ENCODE results near the gene RPL3.

RPL3 gene

DNA sequence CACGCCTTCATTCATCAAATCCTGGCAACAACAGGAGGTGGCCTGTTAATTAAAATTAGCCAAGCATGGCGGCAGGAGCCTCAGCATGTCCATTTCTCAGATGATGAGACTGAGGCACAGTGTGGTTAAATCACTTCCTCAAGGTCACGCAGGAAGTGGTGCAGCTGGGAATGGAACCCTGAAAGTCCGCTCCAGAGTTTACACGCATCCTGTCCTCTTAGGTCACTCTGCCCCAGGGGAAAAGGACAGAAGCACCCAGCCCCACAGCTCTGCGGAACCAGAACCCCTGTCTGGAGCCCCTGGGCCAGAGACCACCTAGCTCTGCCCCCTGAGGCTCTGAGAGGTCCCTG lies 19.6 kb downstream of the RPL3 start:
- DNase-seq (ENCODE audit: low read depth) = no peak

DNA sequence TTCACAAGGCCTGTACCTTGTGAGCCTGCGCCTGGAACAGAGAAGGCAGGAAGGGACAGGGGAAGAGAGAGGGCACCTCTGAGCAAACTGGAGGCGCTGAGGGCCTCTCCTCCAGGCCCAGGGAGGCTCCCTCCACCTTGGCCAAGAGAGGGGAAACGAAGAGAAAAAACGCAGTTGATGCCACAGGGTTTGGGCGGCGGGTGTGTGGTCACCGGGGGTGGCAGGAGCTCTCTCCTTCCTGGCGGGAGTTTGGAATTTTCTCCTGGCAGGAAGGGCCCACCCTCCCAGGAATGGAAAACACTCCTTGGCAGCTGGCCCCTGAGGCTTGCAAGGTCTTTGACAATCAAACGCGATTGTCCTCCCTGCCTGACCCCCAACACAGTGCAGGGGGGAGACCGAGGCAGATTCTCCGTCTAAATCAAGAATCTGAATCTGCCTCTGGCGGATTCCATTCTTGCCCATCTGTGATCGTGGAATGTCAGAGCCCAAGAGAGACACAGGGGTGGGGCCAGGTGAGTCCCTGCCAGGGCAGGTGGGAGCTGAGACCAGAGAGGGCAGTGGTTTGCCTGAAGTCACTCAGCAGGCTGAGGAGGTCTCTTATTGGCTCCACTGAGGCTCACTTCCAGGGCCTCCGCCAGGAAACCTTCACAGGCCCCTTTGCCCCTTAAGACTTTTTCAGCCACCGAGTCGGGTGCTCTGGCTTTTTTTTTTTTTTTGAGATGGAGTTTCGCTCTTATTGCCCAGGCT lies 21.0 kb downstream of the RPL3 start:
- DNase-seq (ENCODE audit: low read depth) = no peak

DNA sequence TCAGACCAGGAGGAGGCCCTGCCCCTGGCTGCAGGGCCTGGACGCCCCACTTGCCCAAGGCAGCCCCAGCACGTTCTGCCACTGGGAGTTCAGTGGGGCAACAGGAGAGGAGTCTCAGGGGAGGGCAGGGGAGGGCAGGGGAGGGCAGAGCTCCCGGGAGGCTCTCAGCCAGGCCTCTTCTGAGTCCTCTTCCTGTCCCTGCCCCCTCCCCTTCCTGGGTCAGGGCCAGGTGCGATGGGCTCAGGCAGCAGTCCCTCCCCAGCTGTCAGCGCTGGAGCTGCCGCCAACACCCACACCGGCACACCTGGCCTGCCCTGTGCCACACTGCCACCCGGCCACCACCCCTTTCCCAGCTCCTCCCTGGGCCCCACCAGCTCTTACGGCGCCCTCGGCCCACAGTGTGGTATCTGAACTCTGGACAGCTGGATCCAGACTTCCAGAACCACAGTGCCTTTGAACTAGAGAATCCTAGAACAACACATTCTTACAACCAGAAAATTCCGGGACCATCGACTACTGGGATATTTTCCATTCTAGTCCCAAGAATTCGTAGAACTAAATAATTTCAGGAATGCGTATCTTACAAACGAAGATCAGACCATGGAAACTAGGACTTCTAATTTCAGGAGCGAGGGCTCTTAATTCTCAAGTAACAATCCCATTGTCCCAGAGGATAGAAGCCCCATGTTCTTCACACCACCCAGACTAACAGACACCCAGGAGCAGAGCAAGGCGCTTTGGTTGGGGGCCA lies 21.8 kb downstream of the RPL3 start:
- no peak for DNase-seq (ENCODE audit: low read depth)

DNA sequence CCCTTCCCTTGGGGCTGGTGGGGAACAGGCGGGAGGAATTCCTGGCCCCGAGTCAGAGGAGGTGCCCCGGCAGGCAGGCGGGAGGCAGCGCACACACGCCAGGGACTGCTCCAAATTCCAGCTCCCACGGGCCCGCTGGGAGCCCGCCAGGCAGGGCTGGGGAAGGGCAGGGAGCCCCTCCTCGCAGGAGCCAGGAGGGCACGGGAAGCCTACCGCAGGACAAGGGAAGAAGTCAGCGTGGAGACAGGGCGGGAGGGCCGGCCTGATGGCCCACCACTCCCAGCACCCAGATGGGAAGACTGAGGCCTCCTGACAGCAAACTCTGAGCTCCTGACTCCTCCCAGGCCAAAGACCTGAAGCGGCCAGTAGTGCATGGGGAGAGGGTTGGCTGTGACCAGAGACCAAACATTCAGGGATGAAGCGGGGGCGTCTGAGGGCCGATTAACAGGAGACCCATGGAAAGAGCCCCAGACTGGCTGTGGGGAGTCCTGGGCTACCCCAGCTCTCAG lies 22.4 kb downstream of the RPL3 start:
- DNase-seq (ENCODE audit: low read depth) = no peak

DNA sequence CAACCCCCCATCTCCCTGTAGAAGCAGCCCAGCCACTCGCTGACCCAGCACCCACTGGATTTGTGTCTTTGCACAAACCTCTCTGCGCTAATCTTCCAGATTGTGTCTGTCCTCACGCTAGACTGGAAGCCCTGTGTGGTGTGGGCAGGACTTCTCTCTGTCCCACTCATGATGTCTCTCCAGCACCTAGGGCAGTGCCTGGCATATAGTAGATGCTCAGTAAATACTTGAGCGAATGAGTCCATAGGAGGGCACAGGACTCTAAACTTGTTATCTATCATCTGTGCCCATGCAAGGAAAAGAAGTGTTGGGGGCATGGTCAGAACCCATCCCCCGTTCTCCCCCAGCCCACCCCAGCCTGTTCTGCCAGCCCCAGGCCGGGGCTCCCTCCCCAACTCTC lies 22.9 kb downstream of the RPL3 start:
- no peak for DNase-seq (ENCODE audit: low read depth)

DNA sequence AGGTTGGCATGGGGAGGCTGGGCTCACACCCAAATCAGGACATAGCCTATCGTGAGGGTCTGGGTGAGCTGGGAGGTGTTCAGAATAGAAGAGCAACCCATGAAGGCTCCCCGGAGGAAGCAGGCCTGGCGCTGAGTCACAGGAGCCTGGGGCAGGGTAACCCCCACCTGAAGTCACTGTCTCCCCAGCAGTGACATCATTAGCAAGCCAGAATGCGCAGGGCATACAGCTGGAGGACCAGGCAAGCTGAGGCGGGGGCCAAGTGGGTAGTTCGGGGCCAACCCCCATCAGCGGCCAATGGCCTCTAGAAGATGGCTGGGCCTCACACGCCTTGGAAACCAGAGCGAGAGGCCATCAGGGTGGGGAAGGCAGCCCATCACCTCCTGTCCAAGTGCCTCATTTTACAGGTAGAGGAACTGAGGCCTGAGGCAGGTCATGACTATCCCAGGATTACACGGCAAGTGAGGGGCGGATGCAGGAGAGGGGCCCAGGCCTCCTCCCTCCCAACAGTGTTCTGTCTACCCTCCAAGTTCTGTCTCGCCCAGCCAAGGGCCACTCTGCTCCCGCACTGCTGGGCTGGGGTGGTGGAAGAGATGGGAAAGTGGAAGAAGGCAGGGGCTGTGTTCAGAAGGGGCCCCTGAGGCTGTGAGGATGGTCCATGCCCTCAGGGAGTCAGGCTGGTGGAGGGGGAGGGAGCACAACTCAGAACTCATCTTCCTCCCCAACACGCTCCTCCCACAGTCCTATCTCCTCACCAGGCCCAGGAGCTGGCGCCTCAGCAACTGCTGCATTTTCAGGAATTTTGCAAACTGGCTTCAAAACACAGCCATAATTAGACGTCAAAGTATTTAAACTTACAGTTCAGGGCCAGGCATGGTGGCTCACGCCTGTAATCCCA lies 24.6 kb downstream of the RPL3 start:
- DNase-seq (ENCODE audit: low read depth) = no peak

DNA sequence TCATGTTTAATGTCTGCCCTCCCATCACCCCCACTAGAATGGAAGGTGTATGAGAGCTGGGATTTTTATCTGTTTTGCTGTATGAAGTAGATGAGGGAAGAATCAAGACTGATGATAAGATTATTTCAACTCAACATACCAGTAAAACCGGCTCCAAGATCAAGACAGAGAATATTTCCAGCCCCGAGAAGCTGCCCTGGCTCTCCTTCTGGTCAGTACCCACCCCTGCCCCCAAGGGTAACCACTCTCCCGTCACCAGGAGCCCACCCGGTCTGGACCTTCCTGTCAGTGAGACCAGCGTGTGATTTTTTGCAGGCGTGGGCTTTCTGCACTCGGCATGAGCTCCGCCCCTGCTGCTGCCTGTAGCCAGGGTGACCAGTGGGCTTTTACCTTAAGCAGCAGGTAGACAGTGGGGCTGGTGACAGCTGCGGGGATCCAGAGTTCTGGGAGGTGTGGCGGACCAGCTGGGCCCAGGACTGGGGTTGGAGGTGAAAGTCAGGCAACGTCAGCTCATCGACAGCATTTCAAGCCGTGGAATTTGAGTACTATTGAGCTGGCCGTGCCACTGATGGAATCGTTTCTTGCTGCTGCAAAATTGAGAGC lies 25.6 kb downstream of the RPL3 start:
- no peak for DNase-seq (ENCODE audit: low read depth)

DNA sequence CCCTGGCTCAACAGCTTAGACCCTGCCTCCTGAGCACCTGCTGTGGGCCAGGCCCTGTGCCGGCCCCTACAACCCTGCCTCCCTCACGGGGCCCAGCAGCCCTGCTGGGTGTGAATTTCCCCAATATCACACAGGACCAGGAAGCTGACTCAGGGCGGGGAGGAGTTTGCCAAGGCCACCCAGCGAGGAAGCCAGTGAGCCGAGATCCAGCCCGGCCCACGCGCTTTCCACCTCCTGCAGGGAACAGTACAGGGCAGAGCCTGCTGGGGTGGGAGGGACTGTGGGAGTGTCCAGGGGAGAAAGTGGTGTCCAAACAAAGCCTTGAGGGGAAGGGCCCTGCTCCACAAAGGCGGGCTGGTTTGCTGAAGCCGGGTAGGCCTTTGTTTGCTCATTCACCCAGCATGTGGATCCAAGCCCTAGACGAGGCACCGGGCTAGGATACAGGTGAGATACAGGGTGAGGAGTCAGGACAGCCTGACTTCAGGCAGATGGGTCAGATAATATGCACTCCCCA lies 26.8 kb downstream of the RPL3 start:
- peak; percentile 86 for DNase-seq (ENCODE audit: low read depth)

DNA sequence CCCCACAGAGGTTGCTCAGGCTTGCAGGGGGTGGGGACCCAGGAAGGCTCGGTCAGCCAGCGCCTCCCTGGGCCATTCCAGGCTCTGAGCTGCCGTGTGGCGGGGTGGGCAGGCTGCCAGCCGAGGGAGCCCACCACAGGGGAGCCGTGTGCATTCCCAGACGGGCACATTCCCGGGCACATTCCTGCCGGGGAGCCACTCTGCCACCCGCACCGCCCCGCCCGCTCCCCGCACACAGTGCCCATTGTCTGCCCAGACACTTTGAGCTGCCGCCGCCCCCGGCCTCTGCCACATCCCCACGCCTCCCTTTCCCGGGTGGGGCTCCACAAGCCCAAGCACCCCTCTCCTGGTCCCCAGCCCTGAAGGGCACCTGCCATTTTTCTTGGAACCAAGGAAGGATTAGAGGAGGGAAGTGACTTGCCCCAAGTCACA lies 27.4 kb downstream of the RPL3 start:
- DNase-seq (ENCODE audit: low read depth) = no peak

DNA sequence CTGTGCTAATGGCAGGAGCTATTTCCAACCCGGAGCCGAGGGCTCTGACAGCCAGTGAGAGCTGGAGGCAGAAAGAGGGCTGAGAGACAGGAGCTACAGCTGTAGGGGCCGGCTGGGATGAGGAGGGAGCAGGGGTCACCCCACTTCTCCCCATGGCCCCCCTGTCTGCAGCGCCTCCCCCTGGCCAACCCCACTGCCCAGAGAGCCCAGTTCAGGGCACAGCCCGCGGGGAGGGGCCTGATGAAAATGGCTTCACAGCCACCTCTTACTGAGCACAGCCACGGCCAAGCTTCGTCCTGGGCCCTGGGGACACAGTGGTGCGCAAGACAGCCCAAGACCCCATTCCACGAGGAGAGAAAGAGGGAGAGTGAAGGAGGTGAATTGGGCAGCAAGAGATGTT lies 27.9 kb downstream of the RPL3 start:
- no peak for DNase-seq (ENCODE audit: low read depth)

DNA sequence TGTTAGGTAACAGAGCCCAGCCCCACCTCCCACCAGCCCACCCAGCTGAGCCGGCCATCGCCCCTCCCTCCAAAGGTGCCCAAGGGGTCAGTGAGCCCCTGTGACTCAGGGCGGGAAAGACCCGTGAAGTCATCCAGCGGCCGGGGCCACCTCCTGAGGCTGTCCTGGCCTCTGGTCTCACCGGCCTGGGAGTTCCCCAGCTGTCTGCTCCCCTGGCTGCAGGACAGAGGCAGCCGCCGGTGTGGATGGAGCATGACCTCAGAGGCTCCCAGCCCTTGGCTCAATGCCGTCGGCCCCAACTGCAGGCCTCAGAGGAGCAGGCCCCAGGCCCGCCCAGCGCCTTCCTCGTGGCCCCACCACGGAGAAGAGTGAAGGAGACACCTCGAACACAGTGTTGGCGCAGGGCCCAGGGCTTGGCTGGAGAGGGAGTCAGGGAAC lies 28.7 kb downstream of the RPL3 start:
- no peak for DNase-seq (ENCODE audit: low read depth)

DNA sequence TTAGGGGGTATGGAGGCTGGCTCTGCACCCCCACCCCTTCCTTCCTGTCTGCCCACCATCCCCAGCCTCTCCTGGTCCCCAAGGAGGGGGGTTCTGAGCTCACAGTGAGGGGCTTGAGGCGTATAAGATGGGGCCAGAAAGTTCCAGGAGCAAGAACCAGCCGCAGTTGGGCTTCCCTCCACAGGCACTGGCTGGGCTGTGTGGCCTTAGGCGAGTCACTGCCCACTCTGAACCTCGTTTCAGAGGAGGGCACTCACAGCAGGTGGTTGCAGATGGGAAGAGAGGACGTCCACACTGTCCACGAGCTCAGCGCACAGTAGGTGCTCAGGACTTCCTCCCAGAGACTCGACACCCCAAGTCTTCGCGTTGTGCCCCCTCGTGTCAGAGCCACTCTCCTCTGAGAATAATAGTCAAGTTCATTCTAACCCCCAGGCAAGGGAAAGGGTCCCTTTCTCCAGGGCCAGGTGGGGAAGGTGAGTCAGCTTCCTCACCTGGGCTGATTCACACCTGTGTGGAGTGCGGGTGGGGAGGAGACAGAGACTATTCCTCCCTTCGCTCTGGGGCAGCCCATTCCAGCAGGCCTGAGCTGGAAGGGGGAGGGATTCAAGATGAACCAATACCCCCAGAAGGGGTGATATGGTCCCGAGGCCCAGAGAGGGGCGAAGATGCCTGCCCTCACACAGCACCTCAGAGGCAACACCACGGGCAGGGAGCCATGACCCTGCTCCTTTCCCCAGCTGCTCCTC lies 29.3 kb downstream of the RPL3 start:
- DNase-seq (ENCODE audit: low read depth) = no peak

DNA sequence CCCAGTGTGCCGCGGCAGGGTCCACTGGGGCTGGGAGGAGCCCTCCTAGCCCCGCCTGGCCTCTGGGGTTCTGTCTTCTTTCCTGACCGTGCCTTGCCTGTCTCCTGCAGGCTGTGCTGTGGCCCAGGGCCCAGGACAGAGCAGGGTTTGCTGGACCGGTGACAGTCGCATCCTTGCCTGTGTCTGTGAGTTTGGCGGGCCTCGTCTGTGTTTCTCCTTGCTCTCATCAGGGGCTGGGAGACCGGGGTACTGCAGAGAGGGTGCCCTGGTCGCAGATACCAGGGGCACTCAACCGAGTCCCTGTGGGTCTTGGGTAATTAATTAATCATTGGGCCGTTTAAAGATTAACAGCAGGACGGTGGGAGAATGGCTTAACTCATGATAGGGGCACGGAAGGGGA lies 29.9 kb downstream of the RPL3 start:
- no peak for DNase-seq (ENCODE audit: low read depth)

DNA sequence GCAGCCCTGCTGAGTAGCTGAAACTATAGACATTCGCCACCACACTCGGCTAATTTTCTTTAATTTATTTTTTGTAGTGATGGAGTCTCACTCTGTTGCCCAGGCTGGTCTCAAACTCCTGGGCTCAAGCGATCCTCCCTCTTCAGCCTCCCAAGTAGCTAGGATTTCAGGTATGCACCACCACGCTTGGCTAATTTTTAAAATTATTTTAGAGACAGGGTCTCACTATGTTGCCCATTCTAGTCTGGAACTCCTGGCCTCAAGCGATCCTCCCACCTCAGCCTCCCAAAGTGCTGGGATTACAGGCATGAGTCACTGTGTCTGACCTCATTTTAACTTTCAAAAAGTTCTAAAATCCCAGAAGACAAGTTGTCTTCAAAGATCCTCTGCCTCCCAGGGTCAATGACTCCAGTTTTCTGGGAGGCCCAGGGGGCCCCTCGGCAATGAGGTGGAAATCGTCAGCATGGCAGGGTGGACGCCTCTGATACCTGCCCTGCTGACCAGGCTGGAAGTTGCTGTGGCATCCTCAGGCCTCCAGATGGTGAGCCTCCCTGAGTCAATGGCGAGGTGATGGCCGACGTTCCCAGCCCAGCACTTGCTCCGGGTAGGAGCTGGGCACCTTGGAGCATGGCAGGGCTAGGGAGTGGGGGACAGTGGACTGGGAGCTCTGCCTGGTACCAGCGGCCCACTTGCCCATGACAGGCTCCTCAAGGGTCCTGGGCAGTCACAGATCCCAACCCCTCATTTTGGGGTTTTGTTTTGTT lies 31.1 kb downstream of the RPL3 start:
- no peak for DNase-seq (ENCODE audit: low read depth)

DNA sequence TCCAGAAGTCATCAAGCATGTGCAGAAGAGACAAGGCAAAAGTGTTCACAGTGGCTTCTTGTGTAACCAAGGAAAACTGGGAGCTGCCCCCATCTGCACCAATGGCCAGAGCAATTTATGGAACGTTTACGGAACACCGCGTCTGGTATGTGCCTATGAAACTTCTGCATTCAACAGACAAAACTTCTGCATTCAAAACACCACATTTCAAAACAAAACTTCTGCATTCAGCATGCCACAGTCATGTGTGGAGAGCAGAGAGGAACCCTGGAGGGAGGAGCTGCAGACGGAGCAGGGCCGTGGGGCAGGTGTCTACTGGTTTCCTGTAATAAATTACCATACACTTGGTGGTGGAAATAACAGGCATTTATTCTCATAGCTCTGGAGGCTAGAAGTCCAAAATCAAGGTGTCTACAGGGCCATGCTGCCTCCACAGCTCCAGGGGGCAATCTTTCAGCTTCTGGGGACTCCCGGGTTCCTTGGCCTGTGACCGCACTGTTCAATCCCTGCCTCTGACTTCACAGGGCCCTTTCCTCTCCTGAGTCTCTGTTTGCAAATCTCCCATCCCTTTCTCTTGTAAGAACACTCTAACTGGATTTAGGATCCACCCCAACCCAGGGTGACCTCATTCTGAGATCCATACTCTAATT lies 32.2 kb downstream of the RPL3 start:
- no peak for DNase-seq (ENCODE audit: low read depth)

DNA sequence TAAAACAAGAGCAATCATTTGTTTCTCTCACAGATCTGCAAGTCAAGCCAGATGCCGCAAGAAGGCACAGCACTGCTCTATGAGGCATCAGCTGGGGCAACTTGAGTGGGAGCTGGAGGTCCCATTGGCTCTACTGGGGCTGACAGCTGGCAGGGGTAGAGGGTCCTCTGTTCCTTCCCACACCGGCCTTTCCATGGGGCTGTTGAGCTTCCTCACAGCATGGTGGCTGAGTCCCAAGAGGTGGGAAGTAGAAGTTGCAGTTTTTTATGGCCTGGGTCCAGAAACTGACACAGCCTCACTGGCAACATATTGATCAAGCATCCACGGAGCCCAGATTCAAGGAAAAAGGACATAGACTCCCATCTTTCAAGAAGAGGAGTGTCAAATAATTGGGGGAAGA lies 34.4 kb downstream of the RPL3 start:
- DNase-seq (ENCODE audit: low read depth) = no peak

DNA sequence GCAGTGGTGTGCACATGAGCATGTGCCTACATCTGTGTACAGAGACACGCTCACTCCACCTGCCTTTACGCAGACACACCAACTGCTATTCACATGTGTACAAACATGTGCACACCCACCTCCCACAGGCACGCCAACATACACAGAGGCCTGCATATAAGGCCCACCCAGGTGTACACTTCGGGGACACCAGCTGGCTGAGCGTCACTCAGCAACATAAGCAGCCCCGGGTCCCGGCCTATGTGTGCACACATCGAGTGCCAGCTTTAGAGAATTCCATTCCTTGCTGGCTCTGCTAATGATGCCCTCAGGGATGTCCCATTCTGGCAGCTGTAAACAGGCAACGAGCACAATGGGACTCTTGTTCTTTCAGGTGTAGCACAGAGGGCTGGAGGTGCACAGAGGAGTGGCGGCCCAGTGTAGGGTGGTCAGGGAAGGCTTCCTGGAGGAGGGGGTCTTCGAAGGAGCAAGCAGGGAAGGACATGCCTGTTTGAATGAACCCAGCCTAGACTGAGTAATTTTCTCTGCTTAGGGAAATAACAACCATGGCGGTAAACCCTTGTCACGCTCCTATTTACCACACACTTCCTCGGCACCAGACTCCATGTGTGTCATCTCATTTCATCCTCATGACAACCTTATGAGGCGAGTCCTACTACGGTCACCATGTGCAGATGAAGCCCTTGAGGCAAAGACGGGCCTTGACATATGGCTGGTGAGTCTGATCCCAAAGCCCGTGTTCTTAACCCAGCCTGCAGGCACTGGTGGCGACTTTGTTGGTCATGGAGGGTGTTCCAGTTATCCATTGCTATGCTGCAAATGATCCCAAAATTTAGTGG lies 35.1 kb downstream of the RPL3 start:
- no peak for DNase-seq (ENCODE audit: low read depth)

DNA sequence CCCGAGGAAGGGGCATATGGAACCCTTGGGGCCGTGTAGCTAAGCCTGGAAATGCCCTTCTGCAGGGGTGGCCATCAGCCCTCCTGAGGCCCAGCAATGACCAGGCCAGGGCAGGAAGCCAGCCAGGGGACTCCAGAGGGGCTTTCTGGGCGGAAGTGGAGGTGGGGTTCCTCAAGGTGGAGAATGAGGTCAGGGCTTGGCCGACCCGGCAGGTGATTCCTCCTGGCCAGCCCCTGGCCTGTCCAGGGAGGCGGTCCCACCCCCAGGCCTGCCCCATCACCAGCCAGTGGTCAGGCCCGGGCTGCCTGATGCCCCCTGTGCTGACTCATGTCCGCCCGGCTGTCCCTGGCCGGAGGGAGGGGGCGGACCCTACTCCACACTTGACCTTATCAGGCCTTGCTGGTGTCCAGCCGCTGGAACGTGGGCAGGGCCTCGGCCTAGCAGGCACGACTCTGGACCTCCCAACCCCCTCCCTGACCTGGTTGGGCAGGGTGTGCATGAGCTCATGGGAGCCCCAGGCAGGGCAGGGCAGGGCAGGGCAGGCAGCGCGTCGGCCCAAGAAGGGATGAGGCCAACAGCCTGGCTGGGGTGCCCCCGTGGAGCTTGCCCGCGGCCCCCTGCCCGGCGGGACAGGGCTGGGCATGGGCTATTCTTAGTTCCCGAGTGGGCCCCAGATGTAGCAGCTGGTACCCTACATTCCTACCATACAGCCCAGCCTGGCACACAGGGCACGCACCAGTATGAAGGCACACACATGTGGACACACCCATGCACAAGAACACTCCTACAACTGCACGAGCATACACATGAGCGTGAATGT lies 35.9 kb downstream of the RPL3 start:
- no peak for DNase-seq (ENCODE audit: low read depth)

All from non-pigmented ciliary epithelial cell (primary cell).